Measurements from ENCODE around the gene CCR4.

CCR4 gene

GRCh38 chr3:32989171-32989570 is 37.7 kb downstream of the CCR4 start:
- no peak overlapping the region for H3K4me3 ChIP-seq (ENCODE audit: control insufficient read depth, low read depth, low read length)
- no peak for TF ChIP-seq CTCF (conservative IDR thresholded peaks at IDR 0.05; ENCODE audit: control insufficient read depth, insufficient read depth, low read depth, low read length)
- no peak for DNase-seq (ENCODE audit: low read depth)

GRCh38 chr3:32990116-32990515 is 38.7 kb downstream of the CCR4 start:
- no peak for TF ChIP-seq CTCF (conservative IDR thresholded peaks at IDR 0.05; ENCODE audit: control insufficient read depth, insufficient read depth, low read depth, low read length)
- DNase-seq (ENCODE audit: low read depth), result no peak
- no peak overlapping the region for H3K4me3 ChIP-seq (ENCODE audit: control insufficient read depth, low read depth, low read length)

GRCh38 chr3:32991781-32992180 is 40.3 kb downstream of the CCR4 start:
- TF ChIP-seq CTCF (conservative IDR thresholded peaks at IDR 0.05; ENCODE audit: control insufficient read depth, insufficient read depth, low read depth, low read length), result no peak
- no peak for DNase-seq (ENCODE audit: low read depth)
- H3K4me3 ChIP-seq (ENCODE audit: control insufficient read depth, low read depth, low read length), result no peak overlapping the region

GRCh38 chr3:32992310-32992686 is 40.9 kb downstream of the CCR4 start:
- DNase-seq (ENCODE audit: low read depth), result no peak
- H3K4me3 ChIP-seq (ENCODE audit: control insufficient read depth, low read depth, low read length), result no peak overlapping the region
- TF ChIP-seq CTCF (conservative IDR thresholded peaks at IDR 0.05; ENCODE audit: control insufficient read depth, insufficient read depth, low read depth, low read length), result no peak

GRCh38 chr3:32994045-32994444 is 42.6 kb downstream of the CCR4 start:
- no peak for DNase-seq (ENCODE audit: low read depth)
- H3K4me3 ChIP-seq (ENCODE audit: control insufficient read depth, low read depth, low read length), result no peak overlapping the region
- no peak for TF ChIP-seq CTCF (conservative IDR thresholded peaks at IDR 0.05; ENCODE audit: control insufficient read depth, insufficient read depth, low read depth, low read length)

GRCh38 chr3:32995098-32995497 is 43.7 kb downstream of the CCR4 start:
- DNase-seq (ENCODE audit: low read depth), result no peak
- H3K4me3 ChIP-seq (ENCODE audit: control insufficient read depth, low read depth, low read length), result no peak overlapping the region
- no peak for TF ChIP-seq CTCF (conservative IDR thresholded peaks at IDR 0.05; ENCODE audit: control insufficient read depth, insufficient read depth, low read depth, low read length)

GRCh38 chr3:32996048-32996754 is 44.8 kb downstream of the CCR4 start:
- no peak overlapping the region for H3K4me3 ChIP-seq (ENCODE audit: control insufficient read depth, low read depth, low read length)
- no peak for TF ChIP-seq CTCF (conservative IDR thresholded peaks at IDR 0.05; ENCODE audit: control insufficient read depth, insufficient read depth, low read depth, low read length)
- no peak for DNase-seq (ENCODE audit: low read depth)

Data from fibroblast of mammary gland (primary cell).